MV-4-11 (cell line): ENCODE data around the gene OFD1.
A peak's percentile ranks its signal among the peaks of the same experiment; 100 is the strongest.

Experiments used
- DNase-seq: peaks from one replicate; lab custom pipeline; 2025; lab: John Stamatoyannopoulos, UW

Gene OFD1, protein sequence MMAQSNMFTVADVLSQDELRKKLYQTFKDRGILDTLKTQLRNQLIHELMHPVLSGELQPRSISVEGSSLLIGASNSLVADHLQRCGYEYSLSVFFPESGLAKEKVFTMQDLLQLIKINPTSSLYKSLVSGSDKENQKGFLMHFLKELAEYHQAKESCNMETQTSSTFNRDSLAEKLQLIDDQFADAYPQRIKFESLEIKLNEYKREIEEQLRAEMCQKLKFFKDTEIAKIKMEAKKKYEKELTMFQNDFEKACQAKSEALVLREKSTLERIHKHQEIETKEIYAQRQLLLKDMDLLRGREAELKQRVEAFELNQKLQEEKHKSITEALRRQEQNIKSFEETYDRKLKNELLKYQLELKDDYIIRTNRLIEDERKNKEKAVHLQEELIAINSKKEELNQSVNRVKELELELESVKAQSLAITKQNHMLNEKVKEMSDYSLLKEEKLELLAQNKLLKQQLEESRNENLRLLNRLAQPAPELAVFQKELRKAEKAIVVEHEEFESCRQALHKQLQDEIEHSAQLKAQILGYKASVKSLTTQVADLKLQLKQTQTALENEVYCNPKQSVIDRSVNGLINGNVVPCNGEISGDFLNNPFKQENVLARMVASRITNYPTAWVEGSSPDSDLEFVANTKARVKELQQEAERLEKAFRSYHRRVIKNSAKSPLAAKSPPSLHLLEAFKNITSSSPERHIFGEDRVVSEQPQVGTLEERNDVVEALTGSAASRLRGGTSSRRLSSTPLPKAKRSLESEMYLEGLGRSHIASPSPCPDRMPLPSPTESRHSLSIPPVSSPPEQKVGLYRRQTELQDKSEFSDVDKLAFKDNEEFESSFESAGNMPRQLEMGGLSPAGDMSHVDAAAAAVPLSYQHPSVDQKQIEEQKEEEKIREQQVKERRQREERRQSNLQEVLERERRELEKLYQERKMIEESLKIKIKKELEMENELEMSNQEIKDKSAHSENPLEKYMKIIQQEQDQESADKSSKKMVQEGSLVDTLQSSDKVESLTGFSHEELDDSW

DNA sequence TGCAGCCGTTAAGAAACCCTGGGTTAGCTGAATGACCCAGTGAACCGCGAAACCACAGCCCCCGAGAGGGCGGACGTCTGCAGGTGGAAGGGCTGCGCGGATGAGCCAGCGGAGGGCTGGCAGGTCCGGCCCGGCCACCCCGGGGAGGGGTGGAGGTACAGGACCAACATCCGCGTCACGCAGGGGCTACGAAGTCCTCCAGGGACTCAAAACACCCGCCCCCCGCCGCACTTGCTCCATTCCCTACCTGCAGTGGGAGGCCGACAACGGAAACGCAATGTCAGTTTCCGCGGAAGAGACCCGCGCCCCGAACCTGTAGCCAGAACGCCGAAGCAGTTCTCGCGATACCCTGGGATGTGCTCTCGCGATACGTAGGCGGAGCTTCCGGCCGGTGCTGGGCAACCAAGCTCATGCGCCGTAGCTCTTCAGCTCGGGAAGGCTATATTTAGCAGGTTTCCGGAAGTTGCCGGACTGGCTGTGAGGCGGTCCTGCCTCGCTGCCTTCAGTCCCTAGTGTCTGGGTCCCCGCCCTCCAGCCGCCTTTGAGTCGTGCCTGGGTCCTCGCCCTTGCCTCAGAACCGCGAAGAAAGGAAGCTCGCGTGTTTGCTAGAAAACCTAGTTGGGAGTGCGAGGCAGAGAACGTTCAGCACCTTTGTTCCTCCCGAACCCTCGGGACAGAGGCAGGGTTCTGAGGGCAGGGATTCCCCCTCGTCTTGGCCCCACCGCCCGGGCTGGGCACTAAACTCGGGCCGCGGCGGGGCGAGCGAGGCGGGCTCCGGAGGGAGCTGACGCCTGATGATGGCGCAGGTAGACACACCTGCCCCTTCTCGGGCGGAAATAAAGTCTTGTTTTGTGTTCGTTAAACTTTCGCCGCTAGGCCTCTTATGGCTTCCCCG lies at the start of gene OFD1, which contains the start of gene TRAPPC2:
Gene OFD1 (plus strand): TSS at position 471 of the 895 bp plus-strand sequence. CDS start 324 bp downstream, at position 795.
Gene TRAPPC2 (minus strand): TSS at position 343 of the 895 bp plus-strand sequence. CDS start 14,657 bp downstream, outside the sequence.
- DNase-seq: peak; percentile 93

DNA sequence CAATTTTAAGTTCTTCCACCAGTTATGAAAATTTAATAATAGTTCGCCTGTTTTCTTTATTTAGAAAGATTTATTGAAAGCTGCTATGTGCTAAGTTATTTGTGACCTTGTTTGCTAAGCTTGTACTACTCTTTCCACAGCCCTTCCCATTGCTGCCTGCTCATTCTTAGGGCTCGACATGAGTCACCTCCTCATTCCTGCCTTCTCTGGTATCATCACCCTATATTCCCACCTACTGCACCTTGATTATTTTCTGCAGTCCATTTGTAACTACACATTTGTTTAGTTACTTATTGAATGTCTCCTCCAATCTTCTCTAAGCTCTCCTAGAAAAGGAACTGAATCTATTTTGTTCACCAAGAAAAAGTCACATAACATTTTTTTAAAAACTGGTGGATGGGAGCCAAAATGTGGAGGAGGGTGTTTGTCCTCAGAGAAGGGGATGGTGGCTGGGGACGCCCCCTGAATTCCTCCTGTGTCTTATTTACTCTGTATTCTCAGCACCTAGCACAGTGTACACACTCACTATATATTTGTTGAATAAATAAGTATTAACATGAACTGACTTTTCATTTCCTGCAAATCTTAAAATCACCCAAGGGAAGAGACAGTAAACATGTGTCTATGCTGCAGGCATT lies 49.3 kb upstream of the OFD1 start:
- DNase-seq: peak; percentile 12

DNA sequence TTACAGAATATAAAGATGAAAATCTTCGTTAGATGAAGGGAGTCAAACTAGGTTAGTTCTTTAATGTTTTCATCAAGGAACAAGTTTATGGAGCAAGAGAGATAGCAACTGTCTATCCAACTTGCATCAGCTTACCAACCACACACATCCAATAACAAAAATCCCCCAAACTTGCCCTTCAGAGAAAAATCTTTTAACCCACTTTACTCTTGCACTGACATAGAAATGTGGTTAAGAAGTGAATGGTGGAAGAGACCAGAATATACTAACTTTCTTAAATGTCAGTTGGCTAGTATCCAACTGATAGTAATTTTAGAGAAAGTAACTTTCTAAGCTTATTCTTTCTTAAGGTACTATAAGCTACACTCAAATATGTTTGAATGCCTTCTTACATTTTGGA lies 47.3 kb upstream of the OFD1 start:
- DNase-seq: no peak

DNA sequence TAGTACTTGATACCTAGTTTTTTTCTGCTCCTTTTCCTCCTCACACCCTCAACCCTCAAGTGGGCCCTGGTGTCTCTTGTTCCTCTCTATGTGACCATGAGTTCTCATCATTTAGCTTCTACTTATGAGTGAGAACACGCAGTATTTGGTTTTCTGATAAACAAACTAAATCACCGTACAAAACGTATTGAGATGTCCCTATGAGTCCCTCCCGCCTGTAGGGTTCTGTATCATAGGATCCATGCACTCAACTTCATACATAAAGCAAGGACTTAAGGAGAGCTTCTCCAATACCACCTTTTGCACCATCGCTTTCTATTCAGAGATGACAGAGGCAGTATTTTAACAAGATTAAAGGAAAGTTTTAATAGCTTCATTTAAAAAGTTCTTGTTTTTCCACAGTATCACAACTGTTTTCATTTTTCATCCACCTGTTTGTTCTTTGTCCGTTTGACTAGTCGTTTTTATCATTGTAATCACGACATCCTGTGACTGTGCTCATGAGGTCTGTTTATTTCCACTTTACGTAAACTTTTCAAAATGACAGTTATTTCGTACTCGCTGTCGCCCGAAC lies 46.1 kb upstream of the OFD1 start:
- DNase-seq: no peak

DNA sequence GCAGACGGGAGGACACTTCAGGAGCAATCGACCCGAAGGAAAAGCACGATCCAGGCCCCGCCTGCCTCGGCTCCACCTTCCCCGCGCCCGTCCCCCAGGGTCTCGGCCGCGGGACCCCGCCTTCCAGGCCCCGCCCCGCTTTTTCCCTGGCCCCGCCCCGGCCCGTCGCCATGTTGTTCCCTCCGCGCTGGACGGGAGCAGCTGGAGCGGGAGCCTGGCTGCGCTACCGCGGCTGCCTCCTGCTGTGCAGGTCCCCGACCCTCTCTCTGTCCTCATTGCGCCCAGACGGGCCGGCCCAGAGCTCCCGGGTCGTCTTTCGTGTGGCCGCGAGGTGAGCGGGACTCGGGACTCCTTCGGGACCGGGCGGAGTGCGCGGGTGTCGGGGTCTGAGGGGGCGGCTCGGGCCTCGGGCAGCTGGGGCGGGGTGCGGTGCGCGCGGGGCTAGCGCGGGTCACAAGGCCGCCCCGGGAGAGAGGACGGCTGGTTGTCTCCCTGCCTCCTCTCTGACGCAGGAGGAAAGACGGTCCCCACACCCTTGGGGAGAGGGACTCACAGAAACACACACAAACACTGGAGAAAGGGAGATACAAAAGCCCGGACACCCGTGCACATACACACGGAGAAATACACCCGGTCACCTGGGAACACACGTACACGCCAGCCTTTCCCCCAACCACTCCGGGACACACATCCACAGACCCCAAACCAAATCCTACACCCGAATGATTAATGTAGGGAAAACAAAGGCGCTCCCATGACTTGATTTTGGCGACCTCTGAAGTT lies 45.4 kb upstream of the OFD1 start, which contains the start of gene RAB9A:
Gene RAB9A (plus strand): TSS at position 171 of the 783 bp plus-strand sequence. CDS start 19,619 bp downstream, outside the sequence.
- peak; percentile 34 for DNase-seq

DNA sequence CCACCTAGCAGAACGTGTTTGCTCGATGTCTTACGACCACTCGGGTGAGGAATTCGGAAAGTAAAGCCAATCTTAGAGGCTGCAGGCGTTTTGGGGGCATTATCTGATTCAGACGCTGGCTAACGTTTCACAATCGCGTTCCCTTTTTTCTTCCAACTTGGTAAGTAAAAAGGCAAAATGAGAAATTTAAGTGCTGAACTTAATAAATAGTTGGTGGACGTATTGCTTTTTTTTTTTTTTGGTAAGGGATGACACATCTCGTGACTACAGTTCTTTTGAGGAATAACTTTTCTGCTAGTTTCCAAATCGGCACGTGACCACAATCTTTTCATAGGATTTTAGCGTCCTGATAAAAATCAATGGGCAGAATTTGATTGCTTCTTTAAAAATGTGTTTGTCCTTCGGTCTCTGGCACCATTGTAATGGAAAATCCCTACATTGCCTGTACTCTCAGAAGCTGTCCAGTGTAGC lies 44.8 kb upstream of the OFD1 start:
- DNase-seq: peak; percentile 5

DNA sequence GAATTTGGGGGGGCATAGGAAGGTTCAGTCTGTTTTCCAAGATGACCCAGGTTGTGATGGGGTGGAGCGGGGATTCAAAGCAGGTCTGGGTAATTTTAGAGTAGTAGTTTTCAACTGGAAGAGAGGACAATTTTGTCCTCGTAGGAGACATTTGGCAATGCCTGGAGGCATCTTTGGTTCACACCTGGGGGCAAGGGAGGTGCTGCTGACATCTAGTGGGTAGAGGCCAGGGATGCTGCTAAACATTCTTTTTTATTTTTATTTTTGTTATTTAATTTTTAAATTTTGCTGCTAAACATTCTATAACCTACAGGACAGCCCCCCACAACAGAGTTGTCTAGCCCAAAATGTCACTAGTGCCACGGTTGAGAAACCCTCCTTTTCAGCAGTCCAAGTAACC lies 43.7 kb upstream of the OFD1 start:
- no peak for DNase-seq

DNA sequence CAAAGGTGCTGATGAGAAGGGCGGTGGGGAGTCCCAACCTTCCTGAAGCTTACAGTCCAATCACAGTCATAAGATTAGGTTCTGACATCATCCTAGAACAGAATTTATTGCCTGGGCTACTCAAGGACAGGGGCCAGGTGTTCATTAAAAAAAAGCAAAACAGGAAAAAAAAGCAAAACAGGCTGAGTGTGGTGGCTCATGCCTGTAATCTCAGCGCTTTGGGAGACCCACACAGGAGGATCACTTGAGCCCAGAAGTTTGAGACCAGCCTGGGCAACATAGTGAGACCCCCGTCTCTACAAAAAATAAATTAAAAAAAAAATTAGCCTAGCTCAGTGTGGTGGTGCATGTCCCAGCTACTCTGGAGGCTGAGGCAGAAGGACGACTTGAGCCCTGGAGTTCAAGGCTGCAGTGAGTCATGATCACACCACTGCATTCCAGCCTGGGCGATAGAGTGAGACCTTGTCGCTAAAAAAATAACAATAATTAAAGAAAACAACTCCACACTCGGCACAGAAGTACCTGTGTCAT lies 42.6 kb upstream of the OFD1 start:
- no peak for DNase-seq

DNA sequence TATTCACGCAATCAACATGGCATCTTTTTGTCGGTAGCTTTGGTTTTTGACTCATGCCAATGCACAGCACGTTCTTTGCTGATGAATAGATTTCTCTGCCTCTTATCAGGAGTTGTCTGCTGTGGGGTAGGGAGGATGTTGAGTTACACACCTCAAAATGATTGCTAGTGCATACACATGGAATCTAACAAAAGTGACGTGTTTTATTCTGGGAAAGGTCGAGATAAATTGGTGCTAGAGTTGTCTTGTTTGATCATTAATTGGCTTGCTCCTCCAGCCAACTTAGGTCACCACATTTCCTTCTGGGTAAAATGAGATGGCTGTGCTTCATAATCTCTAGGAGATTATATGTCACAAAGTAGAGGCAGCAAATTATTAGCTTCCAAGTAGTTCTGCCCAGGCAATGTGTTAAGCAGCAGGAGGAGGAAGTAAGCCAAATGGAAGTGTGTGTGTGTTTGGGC lies 41.7 kb upstream of the OFD1 start:
- DNase-seq: no peak

DNA sequence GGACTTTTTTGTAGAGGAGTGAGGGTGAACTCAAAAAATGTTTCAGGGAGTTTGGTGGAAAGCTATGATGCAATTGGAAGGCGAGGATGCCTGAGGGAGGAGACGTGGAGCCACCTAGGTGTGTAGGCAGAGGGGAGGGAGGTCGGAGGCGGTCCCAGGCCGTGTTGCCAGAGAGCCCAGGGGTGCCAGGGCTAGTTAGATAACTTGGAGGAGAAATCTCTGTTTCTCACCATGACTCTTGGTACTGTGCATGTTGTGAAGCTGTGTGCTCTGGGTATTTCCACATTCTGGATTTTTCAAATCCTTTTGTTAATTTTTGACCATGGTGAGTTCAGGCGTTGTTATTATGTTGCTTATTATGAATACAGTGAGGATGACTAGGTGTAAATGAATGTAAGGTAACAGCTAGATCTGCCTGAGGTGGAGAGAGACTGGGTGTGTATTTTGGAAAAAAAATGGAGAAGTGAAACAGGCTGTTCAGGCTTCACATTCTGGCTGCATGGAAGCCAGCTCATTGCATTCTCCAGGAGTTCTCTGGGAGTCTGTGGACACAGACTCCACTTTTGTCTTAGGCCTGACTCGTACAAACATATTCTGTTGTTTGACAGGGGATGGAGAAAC lies 41.1 kb upstream of the OFD1 start:
- DNase-seq: no peak

DNA sequence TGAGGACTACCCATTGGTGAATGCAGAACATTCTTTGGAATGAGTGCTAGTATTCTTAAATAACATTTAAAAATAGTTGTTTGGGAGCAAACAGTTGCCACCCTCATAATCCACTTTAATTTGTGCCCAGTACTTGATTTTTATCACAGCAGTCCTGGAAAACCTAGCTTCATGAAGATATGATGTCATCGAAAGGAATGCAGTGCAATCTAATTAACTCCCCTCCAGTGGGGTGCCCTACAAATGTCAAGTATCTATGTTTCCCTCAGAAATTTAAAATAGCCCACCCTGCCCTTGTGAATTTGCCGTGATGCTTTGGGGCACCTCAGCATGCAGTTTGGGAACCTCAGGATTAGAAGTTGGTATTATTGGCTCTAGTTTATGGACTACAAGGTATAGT lies 40.2 kb upstream of the OFD1 start:
- DNase-seq: no peak

DNA sequence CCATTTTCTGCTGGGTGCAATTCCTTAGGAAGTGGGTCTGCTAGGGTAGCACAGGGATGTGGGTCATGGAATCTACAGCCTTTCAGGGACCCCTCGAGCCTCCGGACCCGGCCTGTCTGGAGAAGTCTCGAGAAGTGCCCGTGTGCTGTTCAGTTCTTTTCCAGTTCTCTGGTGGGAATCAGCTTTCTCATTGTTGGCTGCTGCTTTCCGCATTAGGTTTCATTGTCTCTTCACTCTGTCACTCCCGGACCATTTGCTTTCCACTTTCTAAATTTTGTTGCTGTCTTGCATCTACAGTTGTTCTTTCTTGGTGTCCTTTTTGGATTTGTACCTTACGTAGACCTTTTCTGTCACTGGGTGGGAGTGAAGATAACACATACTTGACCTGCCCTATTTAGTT lies 39.6 kb upstream of the OFD1 start:
- DNase-seq: no peak

DNA sequence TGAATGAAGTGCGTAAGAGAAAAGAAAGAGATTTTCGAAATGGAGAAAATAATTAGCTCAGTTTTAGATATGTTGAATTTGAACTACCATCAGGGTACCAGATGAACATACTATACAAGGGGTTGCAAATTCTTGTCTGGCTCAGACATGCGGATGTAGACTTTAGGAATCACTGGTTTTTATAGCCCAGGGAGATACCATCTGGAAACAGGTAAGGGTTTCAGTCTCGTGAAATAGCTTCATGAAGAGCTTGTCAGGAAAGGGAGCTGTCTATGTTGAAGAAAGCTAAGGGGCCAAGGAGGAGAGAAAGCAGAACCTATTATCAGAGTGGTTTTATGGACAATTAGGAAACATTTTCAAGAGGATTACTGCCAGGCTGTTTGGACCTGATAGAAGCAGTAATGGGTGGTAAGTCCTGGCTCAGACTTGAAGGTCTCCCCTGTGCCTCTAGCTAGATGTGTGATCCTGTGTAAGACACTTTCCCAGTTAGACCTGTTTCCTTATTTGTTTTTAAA lies 38.9 kb upstream of the OFD1 start:
- DNase-seq: peak; percentile 49

DNA sequence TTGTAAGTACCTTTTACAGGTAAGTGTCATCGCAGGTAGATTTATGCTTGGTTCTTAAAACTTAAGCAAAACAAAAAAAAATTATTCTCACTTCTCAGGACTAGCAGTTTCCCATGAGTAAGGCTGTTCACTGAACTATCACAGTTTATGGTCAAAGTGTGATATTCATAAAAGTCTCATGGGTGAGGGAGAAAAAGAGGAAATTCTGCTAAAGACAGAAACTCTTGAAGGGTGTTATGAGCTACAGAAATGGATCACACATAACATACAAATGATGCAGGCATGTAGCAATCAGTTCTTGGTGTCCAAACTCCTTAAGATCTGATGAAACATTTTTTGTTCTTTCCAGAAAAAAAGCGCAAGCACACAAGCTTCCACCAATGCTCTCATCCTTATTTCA lies 37.1 kb upstream of the OFD1 start:
- DNase-seq: peak; percentile 81

DNA sequence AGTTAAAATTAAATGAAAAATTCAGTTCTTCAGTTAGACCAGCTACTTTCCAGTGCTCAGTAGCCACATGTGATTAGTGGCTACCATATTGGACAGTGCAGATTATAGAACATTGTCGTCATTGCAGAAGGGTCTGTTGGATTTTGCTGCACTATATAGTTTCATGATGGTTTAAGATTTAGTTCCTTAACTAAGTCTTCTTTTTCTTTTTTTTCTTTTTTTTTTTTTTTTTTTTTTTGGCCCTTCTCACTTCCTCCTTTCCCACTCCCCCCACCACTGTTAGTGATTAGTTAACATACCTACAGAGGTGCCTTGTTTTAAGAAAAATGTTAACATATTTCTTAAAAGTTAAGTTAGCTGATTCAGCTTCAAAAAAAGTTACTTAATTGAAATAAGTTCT lies 36.6 kb upstream of the OFD1 start:
- DNase-seq: no peak

DNA sequence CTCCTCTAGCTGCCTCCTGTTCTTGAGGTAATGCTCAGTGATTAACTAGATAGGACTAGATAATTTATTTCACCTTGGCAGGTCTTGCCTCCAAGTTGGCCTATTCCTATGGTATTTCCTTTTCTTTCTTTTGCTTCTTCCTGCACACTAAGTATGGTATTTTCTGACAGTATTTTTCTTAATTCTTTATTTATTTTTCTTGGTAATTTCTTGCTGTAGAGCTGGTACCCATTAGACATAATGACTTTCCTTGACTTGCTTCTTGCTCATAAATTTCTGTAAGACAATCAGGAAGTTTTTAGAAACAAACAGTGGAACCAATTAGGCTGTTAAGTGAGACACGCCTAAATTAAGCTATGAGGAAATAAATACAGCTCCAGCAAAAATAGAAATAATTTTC lies 36.1 kb upstream of the OFD1 start:
- DNase-seq: no peak

DNA sequence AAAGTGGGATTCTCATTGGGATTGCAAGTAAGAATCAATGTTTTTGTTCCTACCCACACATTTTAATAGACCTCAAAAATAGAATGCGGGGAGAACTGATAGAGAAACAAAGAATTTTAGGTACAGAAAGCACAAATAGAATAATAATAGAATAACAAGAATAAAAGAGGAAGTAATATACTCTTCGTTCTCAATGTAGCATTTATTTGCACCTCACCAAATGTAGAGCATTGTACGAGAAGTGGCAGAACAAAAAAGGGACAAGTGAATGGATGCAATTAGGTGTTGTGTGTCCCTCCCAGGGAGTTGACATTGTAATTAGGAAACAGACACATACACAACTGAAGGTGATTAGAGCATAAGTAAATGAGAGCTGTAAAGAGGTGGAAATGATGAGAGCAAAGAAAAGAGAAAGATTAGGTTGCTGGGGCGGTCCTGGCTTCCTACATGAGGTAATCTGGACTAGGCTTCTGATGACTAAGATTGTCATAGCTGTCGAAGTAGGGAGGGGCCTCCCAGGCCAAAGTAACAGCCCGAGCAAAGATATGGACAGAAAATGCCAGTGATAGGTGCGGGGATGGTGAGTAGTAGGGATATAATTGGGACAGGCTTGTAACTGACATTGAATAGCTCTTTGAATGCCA lies 35.2 kb upstream of the OFD1 start:
- DNase-seq: no peak

DNA sequence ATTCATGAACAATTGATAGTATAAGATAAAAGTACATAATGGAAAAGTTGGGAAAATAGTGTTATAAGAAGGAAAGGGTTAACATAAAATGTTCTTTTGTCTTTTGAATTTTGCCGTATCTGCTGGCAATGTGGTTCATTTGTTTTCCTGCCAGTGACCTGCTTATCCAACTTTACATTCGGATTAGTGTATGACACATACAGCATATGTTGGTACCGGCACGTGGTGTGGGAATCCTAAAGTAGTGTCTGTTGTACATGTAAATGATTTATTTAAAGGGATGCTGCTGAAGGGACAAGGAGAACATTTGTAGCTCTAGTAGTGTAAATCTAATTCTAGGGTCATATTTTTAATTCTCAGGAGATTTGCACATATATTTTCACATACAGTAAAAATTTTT lies 34.2 kb upstream of the OFD1 start:
- no peak for DNase-seq
